GM12875 (cell line): Measurements from ENCODE around the gene GALNT1.

Experiments used
- H3K4me3 ChIP-seq: one replicate; pipeline ENCODE4 v1.5.1; 2011; ENCODE audit warnings: low read depth, low read length, control low read depth
- CTCF ChIP-seq: IDR thresholded peaks from 2 replicates; pipeline ENCODE4 v1.5.1; 2011; ENCODE audit warnings: low read depth, mild to moderate bottlenecking, control low read depth, inconsistent platforms, low read length, moderate library complexity, borderline replicate concordance; ENCODE audit not compliant: insufficient read depth

The GALNT1 gene

GRCh38 chr18:35584735-35585134 lies 3.2 kb downstream of the GALNT1 start:
- TF ChIP-seq CTCF = no peak
- H3K4me3 ChIP-seq = no peak overlapping the region

GRCh38 chr18:35585608-35586007 lies 4.1 kb downstream of the GALNT1 start:
- no peak overlapping the region for H3K4me3 ChIP-seq
- no peak for TF ChIP-seq CTCF

GRCh38 chr18:35588122-35588521 lies 6.6 kb downstream of the GALNT1 start:
- H3K4me3 ChIP-seq = no peak overlapping the region
- TF ChIP-seq CTCF = no peak

GRCh38 chr18:35588995-35589394 lies 7.5 kb downstream of the GALNT1 start:
- TF ChIP-seq CTCF = peak; percentile 42; the same call in 1 of the 2 replicates
- H3K4me3 ChIP-seq = no peak overlapping the region

- no peak overlapping the region for H3K4me3 ChIP-seq
- no peak for TF ChIP-seq CTCF
Measured at GRCh38 chr18:35589546-35589945, 8.0 kb downstream of the GALNT1 start.

GRCh38 chr18:35590935-35591334 lies 9.4 kb downstream of the GALNT1 start:
- no peak for TF ChIP-seq CTCF
- H3K4me3 ChIP-seq = no peak overlapping the region

GRCh38 chr18:35592298-35592697 lies 10.8 kb downstream of the GALNT1 start:
- H3K4me3 ChIP-seq = no peak overlapping the region
- no peak for TF ChIP-seq CTCF
